HEK293T (cell line): ENCODE results near the gene IRF8.

ENCODE experiments used
- ARNT ChIP-seq: fragments of 450-650 bp; IDR thresholded peaks from 2 replicates; pipeline ENCODE4 v1.6.1; 2017; ENCODE audit warnings: mild to moderate bottlenecking
- BHLHE40 ChIP-seq: fragments of 450-650 bp; IDR thresholded peaks from 2 replicates; pipeline ENCODE4 v1.6.1; 2016; ENCODE audit warnings: mild to moderate bottlenecking, moderate library complexity, borderline replicate concordance
- ELF4 ChIP-seq: fragments of 450-650 bp; IDR thresholded peaks from 2 replicates; pipeline ENCODE4 v1.6.1; 2017; ENCODE audit warnings: antibody characterized with exemption
- FOXK2 ChIP-seq: fragments of 450-650 bp; IDR thresholded peaks from 2 replicates; pipeline ENCODE4 v1.6.1; 2016; ENCODE audit warnings: mild to moderate bottlenecking
- FOXM1 ChIP-seq: fragments of 450-650 bp; IDR thresholded peaks from 2 replicates; pipeline ENCODE4 v1.6.1; 2017; ENCODE audit warnings: mild to moderate bottlenecking, borderline replicate concordance
- HDGF ChIP-seq: fragments of 450-650 bp; IDR thresholded peaks from 2 replicates; pipeline ENCODE4 v1.6.1; 2017; ENCODE audit warnings: antibody characterized with exemption, borderline replicate concordance
- L3MBTL2 ChIP-seq: fragments of 450-650 bp; conservative IDR thresholded peaks from 2 replicates; pipeline ENCODE4 v1.6.1; 2016; ENCODE audit warnings: mild to moderate bottlenecking
- SP1 ChIP-seq: fragments of 450-650 bp; IDR thresholded peaks from 2 replicates; pipeline ENCODE4 v1.6.1; 2017
- SUZ12 ChIP-seq: fragments of 450-650 bp; IDR thresholded peaks from 2 replicates; pipeline ENCODE4 v1.6.1; 2016; ENCODE audit warnings: mild to moderate bottlenecking
- TF ChIP-seq, protein P1 (sequence below): fragments of 450-650 bp; IDR thresholded peaks from 2 replicates; pipeline ENCODE4 v1.6.1; 2016

DNA sequence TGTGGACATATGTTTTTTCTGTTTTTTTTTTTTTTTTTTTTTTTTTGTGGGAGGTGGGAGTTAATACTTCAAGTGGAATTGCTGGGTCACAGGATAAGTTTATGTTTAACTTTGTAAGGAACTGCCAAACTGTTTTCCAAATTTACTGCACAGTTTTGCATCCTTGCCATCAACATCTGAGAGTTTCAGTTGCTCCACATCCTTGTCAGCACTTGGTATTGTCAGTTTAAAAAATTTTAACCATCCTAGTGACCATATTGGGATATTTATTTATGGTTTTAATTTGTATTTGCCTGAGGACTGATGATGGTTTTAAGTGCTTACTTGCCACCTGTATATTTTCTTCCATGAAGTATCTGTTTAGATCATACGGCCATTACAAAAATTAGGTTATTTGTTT, 34.0 kb upstream of the IRF8 start:
- TF ChIP-seq ELF4: no peak
- no peak for TF ChIP-seq HDGF
- TF ChIP-seq, protein P1, sequence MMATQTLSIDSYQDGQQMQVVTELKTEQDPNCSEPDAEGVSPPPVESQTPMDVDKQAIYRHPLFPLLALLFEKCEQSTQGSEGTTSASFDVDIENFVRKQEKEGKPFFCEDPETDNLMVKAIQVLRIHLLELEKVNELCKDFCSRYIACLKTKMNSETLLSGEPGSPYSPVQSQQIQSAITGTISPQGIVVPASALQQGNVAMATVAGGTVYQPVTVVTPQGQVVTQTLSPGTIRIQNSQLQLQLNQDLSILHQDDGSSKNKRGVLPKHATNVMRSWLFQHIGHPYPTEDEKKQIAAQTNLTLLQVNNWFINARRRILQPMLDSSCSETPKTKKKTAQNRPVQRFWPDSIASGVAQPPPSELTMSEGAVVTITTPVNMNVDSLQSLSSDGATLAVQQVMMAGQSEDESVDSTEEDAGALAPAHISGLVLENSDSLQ: no peak
- TF ChIP-seq SP1: no peak
- no peak for TF ChIP-seq SUZ12
- TF ChIP-seq FOXK2: no peak
- no peak for TF ChIP-seq BHLHE40
- no peak for TF ChIP-seq FOXM1
- TF ChIP-seq L3MBTL2: no peak
- no peak for TF ChIP-seq ARNT
